MCF 10A (cell line): ENCODE measurements around the gene UTP11. TPM values are rescaled to one million over a fixed set of nuclear protein-coding genes. Genes with fewer than 3 reads are reported as not detected.

Experiments
- BruUV-seq: library from RNA; stranded (reverse); fragments of 400-500 nt; replicated peaks from 2 replicates; lab custom pipeline; 2021; lab: Mats Ljungman, UMichigan
- CTCF ChIA-PET: fragments of 300-600 bp; sonication (Branson Sonifier 250); formaldehyde crosslinking; extraction: SDS; loops from one replicate; lab custom pipeline; 2021; ENCODE audit warnings: antibody characterized with exemption, inconsistent platforms; lab: Yijun Ruan, JAX
- POLR2A ChIA-PET: fragments of 300-600, 350-650 bp; sonication (Branson Sonifier 250); formaldehyde crosslinking; extraction: SDS; loops from one replicate; lab custom pipeline; 2020; ENCODE audit warnings: antibody characterized with exemption, inconsistent platforms; lab: Yijun Ruan, JAX
- DNase-seq: peaks from one replicate; pipeline ENCODE4 v3.0.0-alpha.2; 2018; ENCODE audit not compliant: unreplicated experiment
- H3K27ac Mint-ChIP-seq: one replicate; pipeline ENCODE4 v1.8.0; 2022; ENCODE audit warnings: mild to moderate bottlenecking, low read depth, mixed read lengths; ENCODE audit not compliant: unreplicated experiment
- H3K27me3 Mint-ChIP-seq: one replicate; pipeline ENCODE4 v1.8.0; 2022; ENCODE audit warnings: mixed read lengths; ENCODE audit not compliant: insufficient read depth, unreplicated experiment
- H3K36me3 Mint-ChIP-seq: one replicate; pipeline ENCODE4 v1.8.0; 2022; ENCODE audit warnings: mild to moderate bottlenecking, moderate library complexity, mixed read lengths; ENCODE audit not compliant: insufficient read depth, unreplicated experiment
- H3K4me1 Mint-ChIP-seq: one replicate; pipeline ENCODE4 v1.8.0; 2022; ENCODE audit warnings: mixed read lengths; ENCODE audit not compliant: insufficient read depth, unreplicated experiment
- H3K4me3 Mint-ChIP-seq: one replicate; pipeline ENCODE4 v1.8.0; 2022; ENCODE audit warnings: mild to moderate bottlenecking, moderate library complexity, mixed read lengths; ENCODE audit not compliant: unreplicated experiment
- H3K9me3 Mint-ChIP-seq: one replicate; pipeline ENCODE4 v1.8.0; 2022; ENCODE audit warnings: mixed read lengths; ENCODE audit not compliant: unreplicated experiment
- intact Hi-C: fragments of 100-400 bp; cut with micrococcal nuclease; formaldehyde crosslinking; loops from 2 replicates; pipeline ENCODE4 v1.14.1; 2022
- total RNA-seq: library from RNA; stranded (reverse); gene quantifications from 2 replicates; pipeline ENCODE4 v1.2.3, GENCODE V29; 2022
- TF ChIP-seq, protein P1 (sequence below): fragments of 200-600 bp; IDR thresholded peaks from one replicate; pipeline ENCODE4 v1.8.0; 2022; ENCODE audit warnings: antibody characterized with exemption, mild to moderate bottlenecking; ENCODE audit not compliant: unreplicated experiment

The UTP11 gene
- total RNA-seq, 1 experiment from 2014 or later: 66.5 TPM

DNA sequence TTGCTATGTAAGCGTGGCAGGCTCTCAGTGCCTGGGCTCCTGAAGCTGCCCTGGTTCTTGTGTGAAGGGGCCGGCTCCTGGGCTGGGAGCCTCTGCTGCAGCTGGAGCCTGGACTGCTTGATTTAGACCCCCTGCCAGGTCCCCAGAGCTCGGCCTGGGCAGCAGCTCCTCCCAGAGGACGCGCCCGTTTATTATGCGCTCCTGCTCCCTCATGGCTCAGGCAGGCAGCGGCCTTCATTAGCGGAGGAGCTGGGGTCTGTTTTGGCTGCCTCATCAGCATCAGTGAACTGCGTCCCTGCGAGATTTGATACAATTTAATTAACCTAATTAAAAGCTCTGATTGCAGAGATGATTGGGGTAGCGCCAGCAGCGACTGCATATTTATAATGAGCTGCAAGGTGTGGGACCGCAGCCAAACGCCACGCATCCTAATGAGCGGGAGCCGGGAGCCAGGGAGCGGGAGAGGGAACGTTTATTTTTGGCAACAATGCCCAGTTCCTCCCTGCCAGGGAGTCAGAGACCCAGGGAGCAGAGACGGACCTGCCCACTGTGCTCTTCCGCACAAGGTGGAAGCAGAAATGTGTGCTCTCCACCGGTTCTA lies 16.6 kb downstream of the UTP11 start:
- Mint-ChIP-seq H3K27me3 (no peaks in the 10 kb centered on the region), H3K4me3 (no peak overlapping the region), H3K36me3 (peaks cover 27% of the 10 kb centered on the region), H3K27ac (peak overlapping the region; percentile 85), H3K9me3 (no peaks in the 10 kb centered on the region), H3K4me1 (peaks cover 41% of the 10 kb centered on the region)
- ChIA-PET POLR2A (interaction anchor here (0.9 to 1.7 kb wide), 3 partner anchors 10 to 109 kb away, joined by 3 read pairs; no protein-coding TSS in a partner anchor), CTCF (interaction anchor here (1.4 to 5.3 kb wide), 6 partner anchors 10 to 806 kb away, joined by 3 to 58 read pairs (median 4); partner anchors contain the start of gene UTP11)
- DNase-seq: peak; percentile 22
- intact Hi-C loops: loop anchor here (5.0 kb wide), 1 partner anchor 33 kb away; no protein-coding TSS in a partner anchor
- TF ChIP-seq, protein P1, sequence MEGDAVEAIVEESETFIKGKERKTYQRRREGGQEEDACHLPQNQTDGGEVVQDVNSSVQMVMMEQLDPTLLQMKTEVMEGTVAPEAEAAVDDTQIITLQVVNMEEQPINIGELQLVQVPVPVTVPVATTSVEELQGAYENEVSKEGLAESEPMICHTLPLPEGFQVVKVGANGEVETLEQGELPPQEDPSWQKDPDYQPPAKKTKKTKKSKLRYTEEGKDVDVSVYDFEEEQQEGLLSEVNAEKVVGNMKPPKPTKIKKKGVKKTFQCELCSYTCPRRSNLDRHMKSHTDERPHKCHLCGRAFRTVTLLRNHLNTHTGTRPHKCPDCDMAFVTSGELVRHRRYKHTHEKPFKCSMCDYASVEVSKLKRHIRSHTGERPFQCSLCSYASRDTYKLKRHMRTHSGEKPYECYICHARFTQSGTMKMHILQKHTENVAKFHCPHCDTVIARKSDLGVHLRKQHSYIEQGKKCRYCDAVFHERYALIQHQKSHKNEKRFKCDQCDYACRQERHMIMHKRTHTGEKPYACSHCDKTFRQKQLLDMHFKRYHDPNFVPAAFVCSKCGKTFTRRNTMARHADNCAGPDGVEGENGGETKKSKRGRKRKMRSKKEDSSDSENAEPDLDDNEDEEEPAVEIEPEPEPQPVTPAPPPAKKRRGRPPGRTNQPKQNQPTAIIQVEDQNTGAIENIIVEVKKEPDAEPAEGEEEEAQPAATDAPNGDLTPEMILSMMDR: no peak
- BruUV-seq: no TSS peak

GRCh38 chr1:38029685-38030511 lies 17.4 kb downstream of the UTP11 start:
- ChIA-PET POLR2A (interaction anchor here (0.9 to 1.7 kb wide), 3 partner anchors 17 to 109 kb away, joined by 3 to 7 read pairs (median 3); no protein-coding TSS in a partner anchor), CTCF (interaction anchor here (0.6 to 1.8 kb wide), 9 partner anchors 8 to 805 kb away, joined by 3 to 7 read pairs (median 3); no protein-coding TSS in a partner anchor)
- Mint-ChIP-seq H3K36me3 (peaks cover 19% of the 10 kb centered on the region), H3K27ac (peak overlapping the region; percentile 39), H3K27me3 (no peaks in the 10 kb centered on the region), H3K9me3 (no peaks in the 10 kb centered on the region), H3K4me1 (peaks cover 41% of the 10 kb centered on the region), H3K4me3 (no peak overlapping the region)
- intact Hi-C loops: loop anchor here (5.0 kb wide), 1 partner anchor 32 kb away; no protein-coding TSS in a partner anchor
- DNase-seq: peak; percentile 80
- BruUV-seq: no TSS peak
- TF ChIP-seq, protein P1: no peak

- no peaks in the 10 kb centered on the region for H3K9me3 Mint-ChIP-seq
- ChIA-PET CTCF (interaction anchor here (0.8 to 1.8 kb wide), 6 partner anchors 9 to 804 kb away, joined by 3 to 7 read pairs (median 4); no protein-coding TSS in a partner anchor), POLR2A (interaction anchor here (1.2 to 1.7 kb wide), 2 partner anchors 18 to 108 kb away, joined by 3 to 7 read pairs; no protein-coding TSS in a partner anchor)
- H3K27ac Mint-ChIP-seq: no peak overlapping the region
- H3K36me3 Mint-ChIP-seq: peaks cover 15% of the 10 kb centered on the region
- H3K4me1 Mint-ChIP-seq: peaks cover 39% of the 10 kb centered on the region
- no TSS peak for BruUV-seq
- TF ChIP-seq, protein P1: no peak
- intact Hi-C loops: no loop called here
- H3K27me3 Mint-ChIP-seq: no peaks in the 10 kb centered on the region
- DNase-seq: no peak
- H3K4me3 Mint-ChIP-seq: no peak overlapping the region
These were observed 18.3 kb downstream of the UTP11 start for GRCh38 chr1:38030596-38031512.
